Measurements from ENCODE around the gene KIAA0586.
A peak's percentile ranks its signal among the peaks of the same experiment; 100 is the strongest.
"Not testable (repeated sequence)": the region's sequence is repeated elsewhere in the genome, so short reads cannot be mapped to it uniquely, and the experiment has no call there.

KIAA0586 gene

DNA sequence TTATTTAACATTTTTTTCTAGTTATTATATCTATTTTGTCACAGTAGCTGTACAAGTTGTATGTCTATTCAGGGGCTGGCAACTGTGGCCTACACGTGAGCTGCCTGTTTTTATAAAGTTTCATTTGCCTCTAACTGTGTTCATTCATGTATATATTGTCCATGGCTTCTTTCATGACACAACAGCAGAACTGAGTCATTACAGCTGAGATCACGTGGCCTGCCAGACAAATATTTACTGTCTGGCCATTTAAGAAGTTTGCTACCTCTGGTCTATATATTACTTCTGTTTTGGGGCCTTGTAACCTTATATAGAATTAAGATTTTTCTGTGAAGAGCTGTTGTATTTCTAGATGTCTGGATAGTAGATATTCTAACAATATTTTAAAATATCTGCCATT is 37.9 kb downstream of the KIAA0586 start:
- DNase-seq, result no peak

DNA sequence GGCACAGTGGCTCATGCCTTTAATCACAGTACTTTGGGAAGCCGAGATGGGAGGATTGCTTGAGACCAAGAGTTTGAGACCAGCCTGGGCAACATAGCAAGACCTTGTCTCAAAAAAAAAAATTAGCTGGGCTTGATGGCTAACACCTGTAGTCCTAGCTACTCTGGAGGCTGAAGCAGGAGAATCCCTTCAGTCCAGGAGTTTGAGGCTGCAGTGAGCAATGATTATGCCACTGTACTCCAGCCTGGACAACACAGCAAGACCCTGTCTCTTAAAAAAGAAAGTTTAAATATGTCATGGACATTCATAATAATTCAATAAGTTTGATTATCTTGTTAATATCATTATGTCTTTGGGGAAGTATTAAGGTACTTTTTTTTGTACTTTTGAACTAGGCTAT is 38.9 kb downstream of the KIAA0586 start:
- DNase-seq, result no peak

DNA sequence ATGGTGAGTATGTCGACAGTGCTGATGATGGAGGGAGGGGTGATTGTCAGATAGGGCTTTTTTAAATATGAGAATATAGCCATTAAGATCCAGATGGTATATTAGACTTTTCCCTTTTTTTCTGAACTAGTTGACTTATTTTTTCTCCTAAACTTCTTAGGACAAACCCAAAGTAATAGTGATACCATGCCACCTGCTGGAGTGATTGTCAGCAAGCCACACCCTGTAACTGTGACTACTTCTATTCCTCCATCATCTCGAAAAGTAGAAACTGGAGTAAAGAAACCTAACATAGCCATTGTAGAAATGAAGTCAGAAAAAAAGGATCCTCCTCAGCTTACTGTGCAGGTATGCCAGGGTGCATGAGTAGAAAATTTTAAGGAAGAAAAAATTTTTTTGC is 40.1 kb downstream of the KIAA0586 start:
- DNase-seq, result no peak

DNA sequence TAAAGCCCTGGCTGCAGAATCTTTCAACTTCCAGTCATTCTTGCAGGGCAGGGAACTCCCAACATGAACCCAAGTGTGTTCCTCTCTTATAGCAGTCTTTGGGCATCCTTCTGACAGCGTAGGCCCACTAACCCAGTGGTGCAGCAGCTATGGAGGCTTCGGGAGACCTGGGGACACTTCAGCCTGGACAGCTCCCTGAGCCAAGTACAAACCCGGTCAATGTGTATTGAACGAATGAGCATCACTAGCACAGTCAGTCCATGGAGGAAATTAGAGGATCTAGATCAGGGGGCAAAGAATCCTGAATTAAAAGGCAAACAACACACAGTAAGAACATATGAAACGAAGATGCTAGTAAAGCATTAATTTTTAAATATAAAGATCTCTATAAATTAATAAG is 41.8 kb downstream of the KIAA0586 start:
- DNase-seq, result no peak

DNA sequence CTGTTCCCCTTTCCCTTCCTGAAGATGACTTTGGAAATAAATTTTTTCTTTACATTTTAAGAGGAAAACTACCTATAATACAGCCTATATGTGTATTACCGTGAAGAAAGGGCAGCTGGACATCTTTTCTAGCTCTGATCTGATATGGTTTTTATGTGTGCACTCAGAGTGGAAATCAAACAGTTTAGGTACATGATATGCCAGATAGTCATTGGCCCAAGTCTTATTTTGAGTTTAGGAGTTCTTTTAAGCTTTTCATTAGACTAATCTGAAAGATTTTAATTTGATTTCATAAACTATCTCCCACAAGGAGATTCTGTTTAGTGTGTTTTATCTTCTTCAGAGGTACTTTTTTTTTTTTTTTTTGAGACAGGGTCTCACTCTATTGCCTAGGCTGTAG is 48.8 kb downstream of the KIAA0586 start:
- DNase-seq, result no peak

DNA sequence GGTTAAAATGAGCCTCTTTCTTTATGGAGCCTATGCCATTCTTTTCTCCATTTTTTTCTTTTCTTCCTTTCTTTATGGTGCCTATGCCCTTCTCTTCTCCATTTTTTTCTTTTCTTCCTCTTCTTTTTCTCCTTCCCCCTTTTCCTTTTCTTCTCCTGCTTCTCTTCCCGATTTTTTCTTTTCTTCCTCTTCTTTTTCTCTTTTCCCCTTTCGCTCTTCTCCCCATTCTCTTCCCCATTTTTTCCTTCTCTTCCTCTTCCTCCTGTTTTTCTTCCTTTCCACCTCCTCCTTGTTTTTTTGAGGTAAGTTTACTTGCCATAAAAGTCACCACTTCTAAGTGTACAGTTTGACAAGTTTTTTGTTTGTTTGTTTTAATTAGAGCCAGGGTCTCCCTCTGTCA is 50.1 kb downstream of the KIAA0586 start:
- DNase-seq, result no peak

DNA sequence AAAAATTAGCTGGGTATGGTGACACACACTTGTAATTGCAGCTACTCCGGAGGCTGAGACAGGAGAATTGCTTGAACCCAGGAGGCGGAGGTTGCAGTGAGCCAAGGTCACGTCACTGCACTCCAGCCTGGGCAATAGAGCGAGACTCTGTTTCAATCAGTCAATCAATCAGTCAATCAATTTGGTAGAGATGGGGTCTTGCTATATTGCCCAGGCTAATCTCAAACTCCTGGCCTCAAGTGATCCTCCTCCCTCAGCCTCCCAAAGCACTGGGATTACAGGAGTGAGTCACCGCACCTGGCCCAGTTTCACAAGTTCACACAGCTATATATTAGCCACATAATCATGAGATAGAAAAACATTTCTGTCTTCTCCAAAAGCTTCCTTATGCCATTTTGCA is 50.8 kb downstream of the KIAA0586 start:
- not testable (repeated sequence) for DNase-seq

DNA sequence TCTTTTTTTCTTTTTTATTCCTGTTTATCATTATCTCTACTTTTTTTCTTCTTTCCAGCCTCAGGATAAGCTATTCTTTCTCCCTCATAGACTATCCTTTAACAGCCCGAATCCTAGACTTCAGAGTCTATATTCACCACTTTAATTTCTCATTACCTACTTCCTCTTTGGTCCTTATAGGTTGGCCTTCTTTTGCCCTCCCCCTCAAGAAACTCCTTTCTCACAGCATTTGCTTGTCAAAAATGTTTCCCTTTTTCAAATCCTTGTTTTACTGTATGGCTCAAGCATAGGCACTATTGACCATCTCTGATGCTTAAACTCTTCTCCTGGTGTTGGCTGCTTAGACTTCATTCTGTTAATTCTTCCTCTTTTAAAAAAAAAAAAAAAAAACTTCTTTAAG is 52.5 kb downstream of the KIAA0586 start:
- DNase-seq, result no peak

DNA sequence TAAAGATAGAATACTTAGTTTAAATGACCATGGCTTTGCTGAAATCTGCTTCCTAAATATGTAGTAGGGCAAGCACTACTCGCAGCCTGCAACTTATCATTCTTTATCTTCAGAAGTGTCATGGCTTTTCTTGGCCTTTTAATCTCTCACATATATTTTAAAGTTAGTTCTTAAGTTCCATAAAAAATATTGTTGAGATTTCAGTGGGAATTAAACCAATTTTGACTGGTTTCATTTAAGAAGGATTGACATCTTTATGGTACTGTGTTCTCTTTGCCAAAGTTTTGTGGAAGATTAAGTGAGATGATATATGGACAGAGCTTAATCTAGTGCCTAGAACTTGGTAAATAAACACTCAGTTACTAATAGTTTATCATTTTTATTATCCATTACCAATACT is 56.7 kb downstream of the KIAA0586 start:
- no peak for DNase-seq

DNA sequence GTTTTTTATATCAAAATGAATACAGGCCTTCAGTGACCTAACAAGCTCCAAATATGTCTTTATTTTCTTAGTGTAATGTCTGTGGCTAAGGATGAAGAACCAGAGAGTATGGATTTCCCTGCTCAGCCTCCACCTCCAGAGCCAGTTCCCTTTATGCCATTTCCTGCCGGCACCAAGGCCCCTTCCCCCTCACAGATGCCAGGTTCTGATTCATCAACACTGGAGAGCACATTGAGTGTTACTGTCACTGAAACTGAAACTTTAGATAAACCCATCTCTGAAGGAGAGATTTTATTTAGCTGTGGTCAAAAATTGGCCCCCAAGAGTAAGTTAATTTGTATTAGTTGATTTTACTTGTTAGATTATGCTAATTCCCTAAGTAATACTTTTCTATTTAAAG is 61.0 kb downstream of the KIAA0586 start:
- DNase-seq, result no peak

DNA sequence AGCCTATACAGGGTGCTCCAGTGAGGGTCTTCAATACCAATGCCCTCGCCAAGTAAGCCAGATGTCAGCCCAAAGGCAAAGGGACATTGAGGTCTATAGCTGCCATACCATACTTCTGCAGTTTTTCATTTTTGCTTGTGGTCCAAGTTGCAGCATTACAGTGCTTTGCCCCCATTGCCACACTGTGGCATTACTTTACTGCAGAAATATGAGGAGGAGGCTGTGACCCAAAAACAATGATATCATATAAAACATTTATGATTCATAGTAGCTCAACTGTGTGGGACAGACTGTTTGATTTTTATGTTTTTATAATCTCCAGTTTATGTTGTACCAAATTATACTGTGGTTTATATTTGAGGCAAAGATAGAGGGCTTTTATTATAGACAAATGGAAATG is 64.1 kb downstream of the KIAA0586 start:
- DNase-seq, result no peak

DNA sequence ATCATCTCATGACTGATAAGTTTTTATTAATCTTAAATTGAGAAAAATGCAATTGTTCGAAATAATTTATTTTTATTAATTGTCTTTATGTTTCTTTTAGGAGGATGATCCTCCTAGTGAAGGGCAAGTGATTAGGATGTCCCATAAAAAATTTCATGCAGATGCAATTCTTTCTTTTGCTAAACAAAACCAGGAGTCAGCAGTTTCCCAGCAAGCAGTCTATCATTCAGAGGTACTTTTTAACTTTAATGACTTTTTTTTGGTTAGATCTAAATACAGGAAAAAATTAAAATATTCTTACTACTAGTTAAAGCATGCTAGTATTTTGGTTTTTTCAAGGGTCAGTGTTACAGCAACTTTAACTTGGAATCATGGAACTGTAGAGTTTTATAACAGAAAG is 64.5 kb downstream of the KIAA0586 start:
- DNase-seq, result no peak

DNA sequence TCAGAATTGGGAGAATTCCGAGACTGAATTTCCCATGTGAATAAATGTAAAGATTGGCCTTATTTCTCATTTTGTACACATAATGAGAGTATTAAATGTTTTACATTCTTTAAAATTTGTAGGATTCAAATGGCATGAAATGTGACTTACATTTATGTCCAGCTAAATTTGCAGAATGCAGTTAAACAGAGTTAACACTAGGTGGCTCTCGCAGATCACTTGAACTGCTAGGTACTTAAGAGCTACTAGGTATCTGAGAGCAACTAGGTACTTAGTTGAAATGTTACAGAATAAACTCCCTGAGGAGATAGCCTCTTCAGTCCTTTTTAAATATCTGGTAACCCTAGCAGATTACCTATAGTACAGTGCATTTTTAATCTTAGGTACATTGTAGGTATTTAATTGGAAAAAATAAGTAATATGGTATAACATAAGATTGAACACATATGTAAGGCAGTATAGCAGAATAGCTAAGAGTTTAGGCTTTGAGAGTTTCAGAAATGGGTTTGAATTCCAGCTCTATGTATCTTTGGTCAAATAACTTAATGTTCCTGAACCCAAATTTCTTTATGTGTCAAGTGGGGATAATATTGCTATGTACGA is 73.8 kb downstream of the KIAA0586 start:
- DNase-seq, result peak; percentile 74

DNA sequence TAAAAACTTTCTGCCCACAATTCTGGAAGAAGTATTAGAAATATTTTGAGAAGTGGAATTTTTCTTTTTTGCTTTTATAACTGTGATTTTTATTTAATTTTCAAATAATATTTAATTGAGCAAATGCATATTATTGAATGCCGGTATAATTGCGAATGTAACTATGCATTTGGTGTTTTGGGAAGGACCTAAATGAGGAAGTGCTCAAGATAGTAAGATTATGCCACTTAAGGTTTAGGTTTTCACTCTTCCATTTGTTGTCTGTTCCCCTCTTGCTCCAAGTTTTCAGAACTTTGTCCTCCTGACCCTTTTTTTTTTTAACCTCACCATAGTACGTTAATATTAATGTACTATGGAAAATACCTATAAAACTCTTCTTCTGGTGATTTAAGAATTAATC is 85.8 kb downstream of the KIAA0586 start:
- no peak for DNase-seq

DNA sequence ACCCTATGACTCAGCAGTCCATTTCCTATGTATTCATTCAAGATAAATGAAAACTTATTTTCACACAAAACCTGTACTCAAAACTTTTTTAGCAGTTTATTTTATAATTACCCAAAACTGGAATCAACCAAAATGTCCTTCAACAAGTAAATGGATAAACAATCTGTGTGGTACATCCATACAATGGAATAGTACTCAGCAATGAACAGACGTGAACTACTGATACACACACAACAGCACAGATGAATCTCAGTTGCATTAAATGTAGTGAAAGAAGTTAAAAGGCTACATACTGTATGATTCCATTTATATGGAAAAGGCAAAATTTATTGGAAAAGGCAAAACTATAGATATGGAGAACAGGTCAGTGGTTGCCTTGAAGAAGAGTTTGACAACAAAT is 90.1 kb downstream of the KIAA0586 start:
- DNase-seq, result no peak

DNA sequence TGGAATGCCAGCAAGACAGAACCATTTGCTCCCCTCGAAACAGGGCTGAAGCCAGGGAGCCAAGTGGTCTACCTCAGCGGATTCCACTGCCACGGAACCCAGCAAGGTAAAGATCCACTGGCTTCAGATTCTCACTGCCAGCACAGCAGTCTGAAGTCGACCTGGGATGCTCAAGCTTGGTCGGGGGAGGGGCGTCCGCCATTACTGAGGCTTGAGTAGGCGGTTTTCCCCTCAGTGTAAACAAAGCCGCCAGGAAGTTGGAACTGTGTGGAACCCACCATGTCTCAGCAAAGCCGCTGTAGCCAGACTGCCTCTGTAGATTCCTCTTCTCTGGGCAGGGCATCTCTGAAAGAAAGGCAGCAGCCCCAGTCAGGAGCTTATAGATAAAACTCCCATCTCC is 98.2 kb downstream of the KIAA0586 start:
- not testable (repeated sequence) for DNase-seq

DNA sequence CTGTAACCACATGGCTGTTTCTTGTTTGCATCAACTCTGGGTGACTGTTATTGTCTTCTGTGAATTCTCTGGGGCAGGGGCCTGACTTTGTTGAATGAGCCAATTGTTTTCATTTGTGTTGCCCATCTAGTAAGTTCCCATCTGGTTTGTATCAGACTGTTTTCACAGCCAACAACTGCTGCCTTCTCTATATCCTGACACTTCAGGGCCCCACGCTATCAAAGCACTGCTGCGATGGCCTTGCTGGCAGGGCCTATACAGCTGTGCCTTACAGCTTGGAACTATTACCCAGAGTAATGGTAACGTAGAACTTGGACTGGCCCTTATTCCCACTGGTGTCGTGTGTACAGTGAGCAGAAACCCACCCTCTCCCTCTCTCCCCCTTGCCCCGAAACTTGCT is 105.9 kb downstream of the KIAA0586 start:
- no peak for DNase-seq

DNA sequence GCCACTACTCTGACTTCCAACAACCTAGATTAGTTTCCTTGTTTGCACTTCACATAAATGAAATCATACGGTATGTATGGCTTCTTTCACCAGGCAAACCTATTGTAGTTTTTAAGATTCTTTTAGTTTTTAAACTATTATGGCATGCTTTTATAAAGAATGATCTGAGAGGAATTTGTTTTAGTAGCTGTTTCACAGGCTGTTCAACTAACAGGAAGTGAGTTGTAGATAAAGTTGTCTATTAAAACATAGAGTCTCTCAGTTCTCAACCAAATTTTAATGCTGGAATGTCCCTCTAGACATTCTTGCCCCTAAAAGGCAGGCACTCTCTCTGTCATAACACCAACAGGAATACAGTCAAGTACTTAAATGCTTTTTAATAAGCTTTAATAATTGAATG is 107.5 kb downstream of the KIAA0586 start:
- no peak for DNase-seq

DNA sequence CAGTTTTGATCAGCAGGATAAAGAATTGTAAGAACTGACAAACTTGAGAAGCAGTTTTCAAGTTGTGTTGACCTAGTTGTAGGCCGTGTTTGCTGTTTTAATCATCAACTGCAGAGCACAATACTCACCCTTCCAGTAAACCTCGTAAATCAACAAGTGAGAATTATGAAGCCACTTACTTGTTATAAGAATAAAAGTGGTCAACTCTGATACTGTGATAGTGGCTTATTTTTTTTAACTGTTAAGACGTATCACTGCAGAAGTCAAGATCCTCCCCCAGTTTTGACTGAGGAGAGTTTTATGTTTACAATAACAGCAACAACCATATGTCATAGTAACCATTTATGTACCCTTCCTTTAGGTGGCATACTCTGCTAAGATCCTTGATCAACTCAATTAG is 109.5 kb downstream of the KIAA0586 start:
- DNase-seq, result no peak

DNA sequence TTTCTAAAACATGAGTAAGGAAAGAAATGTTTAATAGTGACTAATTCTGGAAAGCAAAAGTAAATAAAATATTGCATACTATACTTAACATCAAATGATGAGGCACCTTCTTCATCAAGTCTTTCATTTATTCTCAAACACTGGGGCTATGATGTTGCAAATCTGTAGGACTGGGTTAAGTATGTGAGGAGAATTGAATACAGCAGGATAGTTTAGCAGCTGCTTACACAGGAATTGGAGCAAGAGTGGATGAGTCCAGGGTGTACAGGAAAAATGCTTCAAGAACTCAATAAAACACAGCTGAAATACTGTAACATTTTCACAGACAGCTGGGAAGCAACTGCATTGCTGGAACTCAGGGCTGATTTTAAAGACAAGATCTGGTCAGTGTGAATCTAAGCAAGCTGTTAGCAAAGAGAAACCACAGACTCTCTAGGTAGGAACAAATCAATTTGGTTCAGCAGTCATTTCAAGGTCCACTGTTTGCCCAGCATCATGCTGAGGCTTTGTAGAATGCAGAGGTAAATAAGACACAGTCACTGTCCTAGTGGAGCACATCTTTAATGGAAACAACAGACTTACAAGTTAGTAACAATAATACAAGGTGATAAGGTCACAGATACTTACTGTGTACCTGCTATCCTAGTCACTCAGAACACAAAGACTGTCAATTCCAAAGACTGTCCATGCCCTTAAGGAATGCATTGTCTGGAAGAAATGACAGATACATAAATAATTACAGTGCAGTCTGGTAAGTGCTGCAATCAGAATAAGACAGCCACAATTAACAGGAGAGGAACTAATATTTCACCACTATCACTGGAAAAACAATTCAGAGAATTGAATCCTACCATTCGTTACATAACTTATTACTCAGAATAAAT is 113.5 kb downstream of the KIAA0586 start:
- no peak for DNase-seq

DNA sequence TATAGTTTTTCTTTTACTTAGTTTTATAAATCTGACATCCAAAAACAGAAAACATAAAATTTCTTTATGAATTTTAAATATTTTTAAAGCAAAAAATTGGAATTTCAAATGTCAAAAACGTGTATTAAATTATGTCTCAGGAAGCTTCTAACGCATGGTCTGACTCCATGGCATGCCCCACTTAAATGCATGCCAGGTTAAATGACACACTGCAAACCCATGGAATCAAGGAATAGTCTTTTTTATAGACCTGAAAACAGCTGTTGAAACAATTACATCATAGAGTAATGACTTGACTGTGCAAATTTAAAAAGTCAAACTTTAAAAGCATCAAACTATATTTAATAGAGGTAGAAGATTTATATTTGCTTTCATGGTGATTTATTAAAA is 114.1 kb downstream of the KIAA0586 start:
- no peak for DNase-seq

DNA sequence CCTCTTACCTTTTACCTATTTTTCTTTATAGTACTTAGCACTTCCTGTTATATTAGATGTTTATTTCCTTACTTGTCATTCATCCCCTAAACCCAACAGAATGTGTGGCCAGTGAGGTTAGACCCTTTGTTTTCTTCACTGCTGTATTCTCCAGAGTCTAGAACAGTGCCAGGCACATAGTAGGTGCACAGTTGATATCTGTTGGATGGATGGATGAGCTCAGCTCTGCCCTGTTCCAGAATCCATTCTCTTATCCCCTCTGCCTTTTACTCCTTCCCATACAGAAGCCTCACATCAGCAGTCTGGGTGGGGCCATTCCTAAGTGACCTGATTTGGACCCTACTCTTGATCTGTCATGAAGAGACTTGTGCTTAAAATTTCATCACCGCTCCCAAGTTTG is 115.7 kb downstream of the KIAA0586 start:
- DNase-seq, result no peak

DNA sequence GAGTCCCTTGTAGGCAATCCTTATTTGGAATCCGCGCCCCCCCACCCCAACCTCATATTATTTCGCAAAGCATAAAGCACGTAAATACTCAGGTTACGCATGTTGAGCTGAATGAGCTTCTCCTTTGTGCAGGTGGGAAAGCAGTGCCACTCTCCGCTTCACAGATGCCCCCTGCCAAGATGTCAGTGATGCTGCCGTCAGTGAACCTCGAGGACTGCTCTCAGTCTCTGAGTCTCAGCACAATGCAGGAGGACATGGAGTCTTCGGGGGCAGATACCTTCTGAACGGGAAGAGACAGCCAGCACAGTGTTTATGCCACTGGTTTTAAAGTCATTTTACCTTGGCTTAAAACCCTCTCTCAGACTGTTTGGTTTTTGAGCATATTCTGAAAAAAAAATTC is 120.1 kb downstream of the KIAA0586 start:
- DNase-seq, result no peak

DNA sequence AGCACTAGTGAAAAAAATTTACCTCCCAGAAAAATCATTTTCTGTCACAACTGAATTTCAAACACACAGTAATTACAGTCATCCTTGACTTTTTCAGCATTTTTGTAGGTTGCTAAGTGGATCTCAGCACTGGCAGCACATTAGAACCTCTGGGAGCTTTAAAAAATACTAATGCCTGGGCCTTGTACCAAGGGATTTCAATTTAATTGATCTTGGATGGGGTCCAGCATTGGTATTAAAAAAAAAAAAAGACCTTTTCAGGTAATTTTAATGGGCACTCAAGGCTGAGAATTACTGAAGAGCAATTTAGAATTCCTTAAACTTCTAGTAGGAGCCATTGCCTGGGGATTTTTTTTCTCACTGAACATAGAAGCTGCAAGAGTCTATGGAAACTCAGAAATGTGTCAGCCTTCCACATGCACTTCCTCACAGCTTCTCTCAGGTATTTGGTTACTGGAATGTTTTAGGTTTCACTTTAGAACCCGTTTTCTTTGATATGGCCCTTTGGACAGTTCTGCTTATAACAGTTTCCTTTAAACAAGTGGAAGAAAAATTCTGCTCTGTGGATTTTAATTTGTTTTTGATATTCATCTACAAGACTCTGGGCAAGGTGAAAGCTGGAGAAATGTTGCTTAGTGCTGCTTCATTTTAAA is 121.7 kb downstream of the KIAA0586 start:
- no peak for DNase-seq

Data from NCI-H2029 treated with DMSO at 0.1 percent for 48 hours (cell line).